GM18519 (cell line): ENCODE data around the gene AHCYL2.
"Not testable (repeated sequence)": the region's sequence is repeated elsewhere in the genome, so short reads cannot be mapped to it uniquely, and the experiment has no call there.

Experiments
- ATAC-seq: cut with Tn5 transposase; IDR thresholded peaks from one replicate; pipeline ENCODE4 v1.9.1; 2021; ENCODE audit warnings: mild to moderate bottlenecking, moderate library complexity; ENCODE audit not compliant: unreplicated experiment, low FRiP score

AHCYL2 gene

GRCh38 chr7:129405527-129405926, 180.7 kb downstream of the AHCYL2 start:
- no peak for ATAC-seq

GRCh38 chr7:129410238-129410637, 185.4 kb downstream of the AHCYL2 start:
- not testable (repeated sequence) for ATAC-seq

- no peak for ATAC-seq
These were observed 187.7 kb downstream of the AHCYL2 start for GRCh38 chr7:129412501-129412900.

- no peak for ATAC-seq
These were observed 192.2 kb downstream of the AHCYL2 start for GRCh38 chr7:129417073-129417472.

GRCh38 chr7:129421717-129422250, 197.0 kb downstream of the AHCYL2 start:
- ATAC-seq, result no peak

- no peak for ATAC-seq
These were observed 197.9 kb downstream of the AHCYL2 start for GRCh38 chr7:129422727-129423126.

GRCh38 chr7:129423700-129424410, 199.0 kb downstream of the AHCYL2 start:
- ATAC-seq, result no peak

GRCh38 chr7:129426482-129426881, 201.7 kb downstream of the AHCYL2 start:
- no peak for ATAC-seq

GRCh38 chr7:129427526-129428045, 202.8 kb downstream of the AHCYL2 start:
- ATAC-seq, result no peak

GRCh38 chr7:129431911-129432643, 207.2 kb downstream of the AHCYL2 start:
- no peak for ATAC-seq

- peak; percentile 79 for ATAC-seq
These were observed 209.2 kb downstream of the AHCYL2 start, which contains the start of gene STRIP2 for GRCh38 chr7:129433847-129434674. Gene STRIP2, plus strand, starts transcription at chr7:129434432. Its CDS starts 41 bp downstream, at chr7:129434473.

- no peak for ATAC-seq
These were observed 210.0 kb downstream of the AHCYL2 start for GRCh38 chr7:129434675-129435318.

GRCh38 chr7:129435414-129435829, 210.6 kb downstream of the AHCYL2 start:
- ATAC-seq, result no peak

- ATAC-seq, result no peak
These were observed 211.6 kb downstream of the AHCYL2 start for GRCh38 chr7:129436335-129436923.

GRCh38 chr7:129437190-129437589, 212.4 kb downstream of the AHCYL2 start:
- ATAC-seq, result no peak

- ATAC-seq, result no peak
These were observed 213.5 kb downstream of the AHCYL2 start for GRCh38 chr7:129438281-129438838.

- no peak for ATAC-seq
These were observed 214.2 kb downstream of the AHCYL2 start for GRCh38 chr7:129438839-129439651.

GRCh38 chr7:129439963-129440625, 215.3 kb downstream of the AHCYL2 start:
- ATAC-seq, result no peak
